Colonic mucosa (tissue), 4 donors: ENCODE data around the gene ADAP1. TPM values are rescaled to one million over a fixed set of nuclear protein-coding genes. Genes with fewer than 3 reads are reported as not detected.

ENCODE experiments used
- DNase-seq: peaks from one replicate; pipeline ENCODE4 v3.0.0-alpha.2; 2020
- H3K27ac ChIP-seq: fragments of 200-600 bp; one replicate; pipeline ENCODE4 v1.8.0; 2021
- H3K27me3 ChIP-seq: fragments of 200-600 bp; one replicate; pipeline ENCODE4 v1.8.0; 2021
- H3K36me3 ChIP-seq: fragments of 200-600 bp; one replicate; pipeline ENCODE4 v1.8.0; 2021
- H3K4me1 ChIP-seq: fragments of 200-600 bp; one replicate; pipeline ENCODE4 v1.8.0; 2021; ENCODE audit warnings: mild to moderate bottlenecking
- H3K4me3 ChIP-seq: fragments of 200-600 bp; one replicate; pipeline ENCODE4 v1.8.0; 2021
- H3K9ac ChIP-seq, 2 donors: one replicate each; pipeline ENCODE4 v1.7.0; 2013; ENCODE audit warnings: control low read depth in 2 of 2, low read depth in 2 of 2, low read length in 2 of 2
- H3K9me3 ChIP-seq: fragments of 200-600 bp; one replicate; pipeline ENCODE4 v1.8.0; 2021
- intact Hi-C: fragments of 100-400 bp; cut with DNase I; formaldehyde crosslinking; loops from one replicate; pipeline ENCODE4 v1.14.1; 2022
- total RNA-seq, 2 donors: library from RNA; stranded (reverse); fragmentation: NEBNext Ultra II Directional in 1 of 2; extraction: Animal tissue kit (Norgen Biotek cat#: 25700) in 1 of 2; gene quantifications; one replicate each; pipeline ENCODE4 v1.2.1, GENCODE V29; 2021
- TF ChIP-seq, protein P1 (sequence below): fragments of 200-600 bp; IDR thresholded peaks from one replicate; pipeline ENCODE4 v1.8.0; 2022; ENCODE audit warnings: antibody characterized with exemption, mild to moderate bottlenecking
- donor health status: healthy.
- donor health status: DM: no; HTN: no; CAD: no.
- donor health status: DM: no; HTN: no; CAD: no.

ADAP1 gene
- total RNA-seq, 2 donors from 2014 or later = 107 to 201 TPM

DNA sequence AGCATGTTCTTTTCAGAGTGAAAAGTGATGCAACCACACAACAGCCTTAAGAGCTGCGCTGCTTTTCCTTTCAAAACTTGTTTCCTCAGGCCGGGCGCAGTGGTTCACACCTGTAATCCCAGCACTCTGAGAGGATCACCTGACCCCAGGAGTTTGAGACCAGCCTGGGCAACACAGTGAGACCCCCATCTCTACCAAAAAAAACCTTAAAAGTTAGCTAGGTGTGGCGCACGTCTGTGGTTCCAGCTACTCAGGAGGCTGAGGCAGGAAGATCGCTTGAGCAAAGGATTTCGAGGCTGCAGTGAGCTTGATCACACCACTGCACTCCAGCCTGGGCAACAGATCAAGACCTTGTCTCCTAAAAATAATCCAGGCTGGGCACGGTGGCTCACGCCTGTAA, 18.8 kb upstream of the ADAP1 start:
- no peak overlapping the region for H3K9ac ChIP-seq
- H3K27ac ChIP-seq = no peak overlapping the region

DNA sequence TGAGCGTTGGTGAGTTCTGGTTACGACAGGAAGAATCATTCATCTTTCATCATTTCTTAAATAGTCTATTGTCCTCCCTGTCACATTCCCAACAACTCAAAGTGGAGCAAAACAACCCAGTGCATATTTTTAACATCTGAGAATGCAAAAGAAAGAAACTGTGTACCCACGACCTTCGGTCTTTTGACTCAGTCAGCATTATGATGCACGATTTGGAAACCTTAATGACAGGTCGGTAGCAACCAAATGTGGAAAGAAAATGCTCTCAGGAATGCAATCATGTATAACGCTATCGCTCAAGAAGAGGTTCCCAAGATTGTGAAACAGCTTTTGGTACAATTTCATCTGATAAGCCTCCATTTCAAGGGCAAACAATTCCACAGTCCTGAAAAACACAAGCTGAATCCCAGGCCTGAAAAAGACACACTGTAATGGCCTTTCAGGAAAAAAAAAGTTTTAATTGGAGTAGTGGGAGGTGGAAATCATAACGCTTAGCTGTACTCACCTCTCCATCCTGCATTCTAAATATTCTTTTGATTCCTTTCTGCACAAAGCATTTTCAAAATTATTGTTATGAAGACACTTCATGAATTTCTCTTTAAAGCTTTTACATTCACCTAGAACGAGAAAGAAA, 18.3 kb upstream of the ADAP1 start:
- H3K27ac ChIP-seq = no peak overlapping the region
- no peak overlapping the region for H3K9ac ChIP-seq
- no peak overlapping the region for H3K4me3 ChIP-seq
- peaks cover 20% of the 10 kb centered on the region for H3K4me1 ChIP-seq
- intact Hi-C loops = loop anchor here (5.0 kb wide), 1 partner anchor 65 kb away; no protein-coding TSS in a partner anchor
- no peak for DNase-seq
- no peaks in the 10 kb centered on the region for H3K36me3 ChIP-seq
- TF ChIP-seq, protein P1, sequence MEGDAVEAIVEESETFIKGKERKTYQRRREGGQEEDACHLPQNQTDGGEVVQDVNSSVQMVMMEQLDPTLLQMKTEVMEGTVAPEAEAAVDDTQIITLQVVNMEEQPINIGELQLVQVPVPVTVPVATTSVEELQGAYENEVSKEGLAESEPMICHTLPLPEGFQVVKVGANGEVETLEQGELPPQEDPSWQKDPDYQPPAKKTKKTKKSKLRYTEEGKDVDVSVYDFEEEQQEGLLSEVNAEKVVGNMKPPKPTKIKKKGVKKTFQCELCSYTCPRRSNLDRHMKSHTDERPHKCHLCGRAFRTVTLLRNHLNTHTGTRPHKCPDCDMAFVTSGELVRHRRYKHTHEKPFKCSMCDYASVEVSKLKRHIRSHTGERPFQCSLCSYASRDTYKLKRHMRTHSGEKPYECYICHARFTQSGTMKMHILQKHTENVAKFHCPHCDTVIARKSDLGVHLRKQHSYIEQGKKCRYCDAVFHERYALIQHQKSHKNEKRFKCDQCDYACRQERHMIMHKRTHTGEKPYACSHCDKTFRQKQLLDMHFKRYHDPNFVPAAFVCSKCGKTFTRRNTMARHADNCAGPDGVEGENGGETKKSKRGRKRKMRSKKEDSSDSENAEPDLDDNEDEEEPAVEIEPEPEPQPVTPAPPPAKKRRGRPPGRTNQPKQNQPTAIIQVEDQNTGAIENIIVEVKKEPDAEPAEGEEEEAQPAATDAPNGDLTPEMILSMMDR = no peak
- H3K27me3 ChIP-seq = no peaks in the 10 kb centered on the region
- H3K9me3 ChIP-seq = no peaks in the 10 kb centered on the region

More for the DNA sequence above, 18.8 kb upstream of the ADAP1 start:
- TF ChIP-seq, protein P1 = no peak
- no peaks in the 10 kb centered on the region for H3K27me3 ChIP-seq
- no peak for DNase-seq
- H3K9me3 ChIP-seq = no peaks in the 10 kb centered on the region
- peaks cover 20% of the 10 kb centered on the region for H3K4me1 ChIP-seq
- H3K36me3 ChIP-seq = no peaks in the 10 kb centered on the region
- intact Hi-C loops = loop anchor here (5.0 kb wide), 1 partner anchor 66 kb away; no protein-coding TSS in a partner anchor
- no peak overlapping the region for H3K4me3 ChIP-seq

DNA sequence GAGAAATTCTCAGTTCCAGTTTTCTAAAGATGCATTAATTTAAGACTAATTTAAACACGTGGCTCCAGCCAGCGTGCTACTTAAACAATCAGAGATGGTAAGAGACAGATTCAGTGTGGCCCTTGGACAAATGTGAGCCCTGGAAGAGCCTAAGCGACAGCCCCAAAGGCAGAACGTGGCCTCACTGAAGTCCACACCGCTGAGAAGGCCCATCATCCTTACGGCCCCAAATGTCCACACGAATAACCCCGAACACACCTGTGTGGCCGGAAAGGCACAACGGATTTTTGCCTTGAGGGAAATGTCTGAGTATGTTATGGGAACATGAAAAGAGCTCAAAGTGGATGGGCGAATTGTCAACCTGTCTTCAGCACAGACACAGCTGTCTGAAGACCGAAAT, 17.6 kb upstream of the ADAP1 start:
- H3K9me3 ChIP-seq = no peaks in the 10 kb centered on the region
- DNase-seq = no peak
- peaks cover 20% of the 10 kb centered on the region for H3K4me1 ChIP-seq
- intact Hi-C loops = loop anchor here (5.0 kb wide), 1 partner anchor 65 kb away; no protein-coding TSS in a partner anchor
- H3K9ac ChIP-seq = no peak overlapping the region
- no peaks in the 10 kb centered on the region for H3K36me3 ChIP-seq
- no peaks in the 10 kb centered on the region for H3K27me3 ChIP-seq
- TF ChIP-seq, protein P1 = no peak
- H3K27ac ChIP-seq = no peak overlapping the region
- H3K4me3 ChIP-seq = no peak overlapping the region

GRCh38 chr7:970744-971143, 16.3 kb upstream of the ADAP1 start:
- H3K27ac ChIP-seq = no peak overlapping the region
- H3K9me3 ChIP-seq = no peaks in the 10 kb centered on the region
- no peaks in the 10 kb centered on the region for H3K27me3 ChIP-seq
- no peak overlapping the region for H3K9ac ChIP-seq
- peaks cover 13% of the 10 kb centered on the region for H3K4me1 ChIP-seq
- no peak for DNase-seq
- TF ChIP-seq, protein P1 = no peak
- intact Hi-C loops = loop anchor here (5.0 kb wide), 1 partner anchor 63 kb away; no protein-coding TSS in a partner anchor
- H3K36me3 ChIP-seq = no peaks in the 10 kb centered on the region
- H3K4me3 ChIP-seq = no peak overlapping the region

DNA sequence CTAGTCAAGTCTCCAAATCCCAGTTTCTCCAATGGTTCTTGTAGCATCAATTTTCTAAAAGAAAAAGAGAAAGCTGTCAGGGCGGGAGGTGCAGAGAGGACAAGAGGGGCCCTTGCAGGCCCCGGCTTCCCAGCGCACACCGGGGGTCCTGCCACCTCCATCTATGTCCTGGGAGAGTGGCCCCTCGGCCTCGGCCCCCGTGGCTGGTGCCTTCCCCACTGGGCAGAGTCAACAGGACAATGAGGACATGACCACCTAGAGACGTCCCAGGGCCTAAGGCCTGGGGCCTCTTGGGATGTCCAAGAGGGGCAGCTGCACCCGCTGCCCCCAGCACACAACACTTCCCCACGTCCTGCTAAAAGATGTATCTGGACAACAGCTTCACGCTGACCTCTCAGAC, 14.9 kb upstream of the ADAP1 start:
- TF ChIP-seq, protein P1 = no peak
- H3K27me3 ChIP-seq = no peaks in the 10 kb centered on the region
- peaks cover 11% of the 10 kb centered on the region for H3K4me1 ChIP-seq
- intact Hi-C loops = no loop called here
- no peak overlapping the region for H3K27ac ChIP-seq
- no peak for DNase-seq
- H3K9ac ChIP-seq = no peak overlapping the region
- no peak overlapping the region for H3K4me3 ChIP-seq
- H3K36me3 ChIP-seq = no peaks in the 10 kb centered on the region
- no peaks in the 10 kb centered on the region for H3K9me3 ChIP-seq
